Mammary epithelial cell (primary cell): ENCODE data around the gene LDAH.

ENCODE experiments used
- EZH2 ChIP-seq: IDR thresholded peaks from 2 replicates; pipeline ENCODE4 v1.6.1; 2012; ENCODE audit warnings: low read length, inconsistent platforms, borderline replicate concordance
- TF ChIP-seq, protein P1 (sequence below), 2 donors: IDR thresholded peaks in 1 of 2; conservative IDR thresholded peaks in 1 of 2; 2 replicates each; pipeline ENCODE4 v1.5.1; 2011 to 2012; ENCODE audit warnings: inconsistent platforms in 2 of 2, low read length in 2 of 2, mild to moderate bottlenecking in 2 of 2, control low read depth in 1 of 2, low read depth in 1 of 2; ENCODE audit not compliant: insufficient read depth in 1 of 2; ENCODE audit errors: extremely low read depth in 1 of 2

DNA sequence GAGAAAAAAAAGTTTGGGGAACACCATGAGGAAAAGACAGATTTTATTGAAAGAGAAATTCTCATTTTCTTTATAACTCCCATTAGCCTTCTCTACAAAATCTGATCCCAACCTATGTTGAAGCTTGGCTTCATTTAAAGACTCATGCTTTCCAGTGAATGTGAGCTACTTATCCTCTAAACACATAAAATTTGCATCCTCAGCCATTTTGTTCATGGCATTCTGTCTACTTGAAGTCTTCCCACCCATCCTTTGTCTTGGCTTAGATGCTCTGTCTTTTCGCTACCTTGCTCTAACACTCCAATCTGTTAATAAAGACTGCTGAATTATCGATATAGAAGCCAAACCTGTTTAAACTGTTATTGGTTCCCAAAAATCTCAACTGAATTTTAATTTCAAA lies 116.7 kb downstream of the LDAH start:
- TF ChIP-seq, protein P1, sequence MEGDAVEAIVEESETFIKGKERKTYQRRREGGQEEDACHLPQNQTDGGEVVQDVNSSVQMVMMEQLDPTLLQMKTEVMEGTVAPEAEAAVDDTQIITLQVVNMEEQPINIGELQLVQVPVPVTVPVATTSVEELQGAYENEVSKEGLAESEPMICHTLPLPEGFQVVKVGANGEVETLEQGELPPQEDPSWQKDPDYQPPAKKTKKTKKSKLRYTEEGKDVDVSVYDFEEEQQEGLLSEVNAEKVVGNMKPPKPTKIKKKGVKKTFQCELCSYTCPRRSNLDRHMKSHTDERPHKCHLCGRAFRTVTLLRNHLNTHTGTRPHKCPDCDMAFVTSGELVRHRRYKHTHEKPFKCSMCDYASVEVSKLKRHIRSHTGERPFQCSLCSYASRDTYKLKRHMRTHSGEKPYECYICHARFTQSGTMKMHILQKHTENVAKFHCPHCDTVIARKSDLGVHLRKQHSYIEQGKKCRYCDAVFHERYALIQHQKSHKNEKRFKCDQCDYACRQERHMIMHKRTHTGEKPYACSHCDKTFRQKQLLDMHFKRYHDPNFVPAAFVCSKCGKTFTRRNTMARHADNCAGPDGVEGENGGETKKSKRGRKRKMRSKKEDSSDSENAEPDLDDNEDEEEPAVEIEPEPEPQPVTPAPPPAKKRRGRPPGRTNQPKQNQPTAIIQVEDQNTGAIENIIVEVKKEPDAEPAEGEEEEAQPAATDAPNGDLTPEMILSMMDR (conservative IDR thresholded peaks at IDR 0.05 in 1 of 2, IDR thresholded peaks at IDR 0.05 in 1 of 2; ENCODE audit: extremely low read depth in 1 of 2, insufficient read depth in 1 of 2, low read depth in 1 of 2, low read length in 2 of 2): no peak
- TF ChIP-seq EZH2: no peak
